ENCODE data around the gene CD59.
"Not testable (repeated sequence)": the region's sequence is repeated elsewhere in the genome, so short reads cannot be mapped to it uniquely, and the experiment has no call there.

The CD59 gene

DNA sequence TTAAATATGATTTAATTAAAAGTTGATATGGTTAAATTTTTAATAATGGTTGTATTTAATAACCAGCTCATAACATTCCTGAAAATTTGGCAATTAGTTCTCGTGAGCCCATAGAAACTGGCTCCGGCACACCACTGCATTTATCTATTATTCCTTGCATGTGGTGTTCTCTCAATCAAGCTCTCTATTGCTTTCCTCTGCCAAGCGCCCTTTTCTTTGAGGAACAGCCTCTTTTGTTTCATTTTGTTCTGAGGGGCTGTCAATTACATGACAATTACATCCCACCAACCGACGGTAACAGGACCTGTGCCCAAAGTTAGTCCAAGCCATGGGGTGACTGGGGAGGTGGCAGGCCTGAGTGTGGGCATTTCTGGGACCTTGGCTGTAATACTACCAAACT, 43.7 kb downstream of the CD59 start:
- FAIRE-seq = no peak

DNA sequence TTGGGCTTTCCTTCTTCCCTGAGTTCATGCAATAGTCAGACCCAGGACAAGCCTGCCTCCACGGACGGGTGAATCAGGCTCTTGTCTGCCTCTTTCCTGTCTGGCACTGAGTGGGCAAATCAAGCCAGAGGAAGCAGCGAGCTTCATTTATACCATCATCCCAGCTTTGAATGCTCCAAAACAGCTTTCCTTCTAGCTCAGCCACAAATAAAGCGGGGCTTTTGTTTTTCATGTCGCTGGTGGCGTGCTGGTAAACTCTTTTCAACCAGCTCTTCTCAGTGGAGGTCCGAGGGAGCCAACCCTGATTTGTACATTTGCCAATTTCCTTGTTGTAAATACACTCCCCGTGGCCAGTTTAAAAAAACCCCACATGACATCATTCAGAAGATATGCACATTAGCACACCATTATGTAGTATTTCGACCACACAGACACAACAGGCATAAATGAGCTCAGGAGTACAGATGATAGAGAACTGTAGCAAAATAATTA, 44.2 kb downstream of the CD59 start:
- peak; percentile 60 for FAIRE-seq

DNA sequence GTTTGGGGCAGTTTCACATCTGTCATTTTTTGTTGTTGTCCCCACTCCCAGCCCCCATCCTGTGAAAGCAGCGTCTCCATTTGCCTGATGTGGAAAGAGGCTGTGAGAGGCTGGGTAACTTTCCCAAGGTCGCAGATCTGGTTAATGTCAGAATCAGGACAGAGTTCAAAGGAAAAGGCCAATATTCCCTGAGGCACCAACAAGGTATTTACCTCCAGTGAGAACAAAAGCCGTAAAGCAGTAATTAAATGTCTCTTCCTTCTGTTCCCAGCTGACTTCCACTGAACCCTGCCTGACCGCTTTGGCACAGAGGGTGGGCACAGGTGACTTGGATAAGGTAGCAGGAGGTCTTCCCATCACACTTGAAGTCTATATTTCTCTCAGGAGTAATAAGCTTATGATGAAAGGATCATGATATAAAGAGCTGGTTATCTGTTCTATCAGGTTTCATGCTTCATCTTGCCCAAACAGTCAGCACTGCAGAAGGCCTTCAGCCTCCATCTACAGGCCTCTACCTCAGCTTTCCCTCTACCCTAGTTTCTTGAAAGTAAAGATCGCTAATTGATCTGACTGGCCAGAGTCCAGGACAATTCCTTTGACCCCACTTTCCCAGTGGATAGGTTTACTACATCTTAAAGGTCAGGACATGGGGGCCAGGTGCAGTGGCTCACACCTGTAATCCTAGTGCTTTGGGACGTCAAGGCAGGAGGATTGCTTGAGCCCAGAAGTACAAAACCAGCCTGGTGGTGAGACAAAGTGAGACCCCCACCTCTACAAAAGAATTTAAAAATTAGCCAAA, 45.0 kb downstream of the CD59 start:
- FAIRE-seq = no peak

DNA sequence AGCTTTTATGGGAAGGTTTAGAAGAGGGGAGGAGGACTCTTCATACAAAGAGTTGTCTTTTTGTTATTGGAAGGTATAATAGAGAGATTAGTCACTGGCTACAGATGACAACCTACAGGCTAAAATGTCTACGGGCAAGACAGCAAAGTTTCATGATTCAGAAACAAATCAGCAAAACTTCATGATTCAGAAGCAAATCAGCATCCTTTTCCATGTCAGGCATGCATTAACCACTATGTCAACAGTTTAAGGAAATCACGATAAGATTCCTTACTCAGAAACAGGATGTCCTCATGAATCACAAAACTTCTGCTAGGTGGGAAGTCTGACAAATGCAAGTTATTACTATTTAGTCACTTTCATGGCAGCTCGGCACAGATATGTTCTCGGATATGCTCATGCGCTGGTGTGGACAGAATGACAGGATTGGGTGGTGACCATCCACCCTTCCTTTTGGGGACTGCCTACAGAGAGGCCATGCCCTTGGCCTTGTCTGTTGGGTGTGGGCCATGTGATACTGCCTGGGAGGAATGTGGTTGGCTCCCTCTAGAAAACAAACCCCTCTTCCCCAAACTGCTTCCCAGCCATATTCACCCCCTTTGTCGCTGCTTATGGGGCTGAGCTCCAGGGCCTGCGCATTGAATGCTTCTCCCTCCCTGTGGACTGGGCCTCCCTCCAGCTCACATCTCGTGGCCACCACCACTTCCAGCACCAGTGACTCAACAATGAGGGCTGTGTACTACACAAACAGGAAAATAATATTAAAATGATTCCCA, 45.7 kb downstream of the CD59 start:
- FAIRE-seq = peak; percentile 77

DNA sequence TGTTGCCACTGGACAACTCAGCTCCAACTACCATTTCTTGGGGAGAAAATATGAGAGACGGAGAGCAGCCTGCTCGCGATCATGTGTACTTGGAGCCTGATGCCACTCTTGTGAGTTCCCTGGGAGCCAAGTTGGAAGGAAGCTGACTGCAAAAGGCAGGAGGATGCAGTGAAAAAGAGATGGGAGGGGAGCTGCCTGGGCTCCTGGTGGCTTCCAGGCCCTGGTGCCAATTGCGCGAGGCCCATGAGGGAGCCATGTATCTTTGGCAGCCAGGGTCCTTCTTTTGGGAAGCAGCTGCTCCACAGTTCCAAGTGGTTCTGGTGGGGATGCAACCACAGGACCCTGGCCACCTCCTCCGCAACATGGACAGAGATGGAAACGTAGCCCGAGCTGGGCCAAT, 46.7 kb downstream of the CD59 start:
- FAIRE-seq = no peak

DNA sequence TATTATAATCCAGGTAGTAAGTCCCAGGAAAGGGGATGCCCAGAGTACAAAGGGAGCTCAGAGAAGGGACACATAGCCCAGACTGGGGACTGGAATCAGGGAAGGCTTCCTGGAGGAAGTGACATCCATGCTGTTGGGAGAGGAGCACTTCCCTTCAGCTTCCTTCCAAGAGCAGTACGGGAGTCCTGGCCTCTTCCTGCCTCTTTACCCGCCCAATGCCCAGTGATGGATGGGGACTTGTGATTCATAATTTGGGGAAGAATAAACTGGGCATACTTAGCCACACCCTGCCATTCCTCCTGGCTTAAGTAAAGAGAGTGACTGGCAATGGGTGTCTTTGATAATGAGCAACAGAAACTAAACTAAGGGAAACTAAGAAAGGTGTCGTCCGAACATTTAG, 47.1 kb downstream of the CD59 start:
- FAIRE-seq = no peak

DNA sequence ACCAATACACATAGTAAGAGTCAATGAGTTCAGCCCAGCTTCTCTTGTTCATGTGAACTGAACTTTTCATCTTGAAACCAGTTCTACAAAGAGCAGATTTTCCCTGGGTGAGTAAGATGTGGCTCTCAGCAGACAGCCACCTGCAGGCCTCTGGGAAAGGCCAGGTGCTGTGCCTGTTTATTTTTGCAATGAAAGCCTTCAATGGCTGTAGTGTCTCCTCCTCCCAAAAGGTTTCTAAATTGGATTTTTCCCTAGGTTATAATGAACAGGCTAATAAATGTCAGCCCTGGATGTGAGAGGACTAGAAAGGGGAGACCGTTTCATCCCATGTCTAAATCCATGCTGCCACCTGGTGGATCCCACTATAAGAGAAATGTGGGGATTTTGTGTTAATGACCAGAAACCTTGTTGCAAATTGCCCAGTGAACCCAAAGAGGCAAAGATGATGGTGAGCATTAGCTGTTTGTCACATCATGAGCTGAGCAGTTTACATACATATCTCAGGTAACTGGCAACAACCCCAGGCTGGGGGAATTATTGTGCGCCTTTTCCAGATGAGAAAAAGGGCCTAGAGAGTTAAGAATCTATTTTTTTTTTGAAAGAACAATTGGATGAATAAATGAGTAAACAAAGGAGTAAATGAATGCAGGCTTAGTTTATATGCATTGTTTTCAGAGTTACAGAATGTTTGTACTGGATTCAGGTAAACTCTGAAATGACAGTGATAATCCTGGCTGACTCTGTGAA, 48.3 kb downstream of the CD59 start:
- no peak for FAIRE-seq

DNA sequence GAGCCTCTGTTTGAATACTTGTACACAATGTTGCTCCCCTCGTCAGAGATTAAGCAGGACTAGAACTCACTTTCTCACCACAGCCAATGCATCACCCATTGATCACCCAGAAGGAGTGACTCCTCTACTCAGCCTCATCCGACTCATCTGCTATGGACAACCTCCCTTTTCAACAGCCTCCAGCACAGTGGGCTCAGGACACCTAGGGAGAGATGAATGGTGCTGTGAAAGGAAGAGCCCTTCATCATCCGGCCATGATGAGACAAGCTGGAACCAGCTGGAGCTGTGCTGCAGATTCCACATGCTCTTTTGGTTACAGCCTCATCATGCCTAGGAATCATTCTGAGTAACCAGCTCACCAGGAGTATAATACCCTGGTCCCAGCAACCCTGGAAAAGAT, 51.1 kb downstream of the CD59 start:
- FAIRE-seq = no peak

DNA sequence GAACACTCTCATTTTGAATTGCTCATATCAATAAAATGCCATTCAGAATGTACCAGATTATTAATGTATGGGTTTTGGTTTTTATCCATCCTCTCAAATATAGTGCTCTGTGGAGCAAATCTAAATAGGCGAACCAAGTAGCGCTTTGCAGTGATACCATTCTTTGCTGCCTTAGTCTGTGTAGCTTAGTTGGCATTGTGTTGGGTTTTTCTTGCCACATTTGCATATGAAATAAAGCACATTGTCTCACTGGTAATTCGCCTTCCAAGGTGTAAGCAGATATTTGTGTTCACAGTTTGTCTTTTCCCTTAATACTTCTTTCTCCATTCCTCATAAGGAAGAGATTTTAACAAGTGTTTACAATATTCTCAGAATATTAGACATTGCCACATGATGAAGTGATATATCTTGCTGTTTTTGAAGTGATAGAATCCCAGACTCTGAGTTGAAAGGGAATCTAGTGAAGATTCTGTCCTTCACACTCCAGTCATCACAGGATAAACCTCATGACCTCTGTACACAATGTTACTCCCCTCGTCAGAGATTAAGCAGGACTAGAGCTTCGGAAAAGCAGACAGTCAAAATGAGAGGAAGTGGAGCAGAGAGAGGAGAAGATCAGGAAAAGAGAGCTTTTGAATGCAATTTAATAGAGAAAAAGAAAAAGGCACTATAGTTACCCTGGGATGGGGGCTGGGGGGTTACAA, 52.1 kb downstream of the CD59 start:
- FAIRE-seq = no peak

DNA sequence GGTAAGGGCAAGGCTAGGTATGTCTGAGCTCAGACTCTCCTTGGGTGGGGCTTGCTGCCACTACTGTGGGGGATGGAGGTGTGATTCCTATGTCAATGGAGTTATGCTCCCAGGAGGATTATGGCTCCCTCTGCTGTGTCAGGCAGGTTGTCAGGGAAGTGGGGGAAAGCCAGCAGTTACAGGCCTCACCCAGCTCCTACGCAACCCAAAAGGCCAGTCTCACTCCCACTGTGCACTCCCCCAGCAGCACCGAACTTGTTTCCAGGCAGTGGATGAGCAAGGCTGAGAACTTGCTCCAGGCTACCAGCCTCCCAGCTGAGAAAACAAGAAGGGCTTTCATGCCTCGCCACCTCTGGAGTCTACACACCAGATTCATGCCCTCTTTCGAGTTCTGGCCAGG, 53.8 kb downstream of the CD59 start:
- no peak for FAIRE-seq

DNA sequence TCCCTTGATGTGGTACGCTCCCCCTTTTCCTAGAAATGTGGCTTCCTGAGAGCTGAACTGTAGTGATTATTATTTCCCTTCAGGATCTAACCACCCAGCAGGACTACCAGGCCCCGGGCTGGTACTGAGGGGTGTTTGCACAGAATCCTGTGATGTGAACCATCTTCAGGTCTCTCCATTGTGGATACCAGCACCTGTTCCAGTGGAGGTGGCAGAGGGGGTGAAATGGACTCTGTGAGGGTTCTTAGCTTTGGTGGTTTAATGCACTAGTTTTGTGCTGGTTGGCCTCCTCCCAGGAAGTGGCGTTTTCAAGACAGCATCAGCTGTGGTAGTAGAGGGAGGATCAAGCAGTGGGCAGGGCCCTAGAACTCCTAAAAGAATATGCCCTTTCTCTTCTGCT, 54.2 kb downstream of the CD59 start:
- FAIRE-seq = no peak

DNA sequence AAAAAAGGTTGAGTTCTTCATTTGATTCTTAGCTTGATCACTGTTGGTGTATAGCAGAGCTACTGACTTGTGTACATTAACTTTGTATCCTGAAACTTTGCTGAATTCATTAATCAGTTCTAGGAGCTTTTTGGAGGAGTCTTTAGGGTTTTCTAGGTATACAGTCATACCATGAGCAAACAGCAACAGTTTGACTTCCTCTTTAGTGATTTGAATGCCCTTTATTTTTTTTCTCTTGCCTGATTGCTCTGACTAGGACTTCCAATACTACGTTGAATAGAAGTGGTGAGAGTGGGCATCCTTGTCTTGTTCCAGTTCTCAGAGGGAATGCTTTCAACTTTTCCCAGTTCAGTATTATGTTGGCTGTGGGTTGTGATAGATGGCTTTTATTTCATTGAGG, 57.6 kb downstream of the CD59 start:
- FAIRE-seq = not testable (repeated sequence)

DNA sequence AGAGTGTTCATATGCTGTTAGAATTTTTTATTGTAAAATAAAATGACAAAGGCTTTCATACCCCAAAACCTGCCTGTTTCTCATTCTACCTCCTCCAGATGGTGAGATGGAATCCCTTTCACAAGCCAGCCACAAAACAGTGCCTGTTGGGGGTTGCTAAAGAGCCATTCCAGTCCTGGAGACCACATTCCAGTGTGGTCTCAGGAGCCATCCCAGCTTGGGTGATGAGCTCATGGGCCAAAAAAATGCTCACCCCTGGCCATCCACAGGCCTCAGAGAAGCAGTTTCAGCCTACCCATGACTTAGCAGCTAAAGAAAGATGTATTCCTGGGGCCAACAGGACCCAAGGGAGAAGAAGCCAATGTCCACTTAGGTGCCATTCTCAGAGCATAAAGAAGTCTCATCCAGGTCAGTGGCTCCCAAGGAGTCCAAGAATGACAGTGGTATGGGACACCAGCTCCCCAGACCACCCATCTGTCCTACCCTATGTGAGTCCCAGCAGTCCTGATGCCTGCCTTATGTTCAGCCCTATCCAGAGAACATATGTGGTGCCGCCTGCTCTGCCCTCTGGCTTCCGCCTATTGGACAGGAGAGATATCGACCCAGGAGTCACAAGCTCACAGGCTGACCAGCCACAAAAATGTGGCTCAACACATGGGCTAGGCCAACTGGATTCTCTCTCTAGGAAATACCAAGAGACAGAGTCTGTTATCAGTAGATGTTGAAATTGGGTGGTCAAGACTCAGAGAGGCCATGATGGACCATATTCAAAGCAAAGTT, 62.0 kb downstream of the CD59 start:
- no peak for FAIRE-seq

DNA sequence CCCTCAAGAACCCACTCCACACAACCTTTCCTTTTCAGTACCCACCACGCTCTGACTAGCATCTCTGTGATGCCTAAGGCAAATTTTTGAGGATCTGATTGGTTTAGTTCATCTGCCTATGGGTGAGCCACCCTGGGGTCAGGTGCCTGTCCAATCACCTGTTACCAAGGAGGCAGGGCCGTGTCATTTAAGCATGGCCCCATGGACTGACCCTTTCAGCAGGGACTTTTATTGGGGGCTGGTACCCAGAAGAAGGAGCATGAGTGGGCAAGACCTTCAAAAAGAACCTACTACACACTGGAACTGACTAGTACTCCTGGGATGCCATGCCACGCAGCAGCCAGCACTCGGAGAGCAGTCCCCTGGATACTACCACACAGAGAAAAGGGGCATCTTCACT, 64.0 kb downstream of the CD59 start:
- FAIRE-seq = no peak

DNA sequence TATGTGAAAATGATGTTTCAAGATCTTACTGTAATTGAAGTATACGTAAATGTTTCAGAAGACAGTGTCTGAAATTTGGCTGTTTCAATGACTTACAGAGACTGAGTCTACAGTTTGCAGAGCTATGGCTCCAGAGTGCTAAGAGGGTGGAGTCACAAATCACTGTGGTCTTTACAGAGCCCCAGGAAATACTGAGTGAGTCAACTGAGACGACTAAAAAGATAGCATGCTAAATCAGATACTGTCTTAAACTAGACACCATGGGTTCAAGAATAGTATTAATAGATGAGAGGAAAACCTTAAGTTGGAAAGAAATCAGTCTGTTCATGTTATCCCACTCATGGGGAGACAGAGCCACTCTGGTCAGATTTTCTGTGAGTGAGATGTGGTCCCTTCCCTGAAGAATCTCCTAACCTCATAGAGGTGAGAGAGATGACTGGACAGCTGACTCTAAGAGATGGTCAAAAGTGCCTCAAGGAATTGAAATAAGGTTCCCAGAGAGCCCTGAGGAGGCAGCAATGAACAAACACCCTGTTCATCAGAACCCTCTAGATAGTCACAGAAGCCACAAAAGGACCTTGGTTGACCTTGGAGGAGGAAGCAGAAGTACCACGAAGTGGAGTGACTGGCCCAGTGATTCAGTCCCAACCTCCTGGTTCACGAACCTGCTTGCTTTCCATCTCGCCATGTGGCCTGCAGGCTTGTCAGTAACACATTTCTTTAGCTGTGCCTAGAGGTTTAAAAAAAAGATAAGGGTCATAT, 65.8 kb downstream of the CD59 start:
- no peak for FAIRE-seq

DNA sequence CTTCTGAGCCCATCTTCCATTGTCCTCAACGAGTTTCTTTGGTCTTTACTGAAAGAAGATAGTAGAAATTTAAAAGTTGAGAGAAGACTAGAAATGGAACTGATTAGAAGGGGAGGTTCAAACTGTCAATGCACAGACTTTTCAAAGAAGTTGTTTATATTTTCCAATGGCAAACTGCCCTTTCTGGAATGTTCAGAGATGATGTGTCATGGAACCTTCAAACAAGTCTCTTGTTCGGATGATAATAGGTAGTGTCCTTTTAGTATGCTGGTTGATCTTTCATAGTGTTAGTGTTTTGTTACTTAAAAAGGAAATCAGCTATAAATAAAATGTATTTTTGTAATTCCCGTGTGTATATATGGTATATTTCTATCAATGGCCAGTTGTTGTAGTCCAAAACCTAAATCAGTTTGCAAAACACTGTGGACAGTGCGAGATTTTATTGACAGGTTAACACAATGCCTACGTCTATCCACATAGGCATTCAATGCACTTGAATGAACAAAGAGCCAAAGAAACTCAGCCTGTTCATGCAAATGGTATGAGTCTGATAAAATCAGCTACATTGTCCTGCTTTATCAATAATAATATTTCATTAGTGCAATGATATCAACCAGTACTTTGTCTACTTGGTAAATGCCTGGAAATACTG, 66.5 kb downstream of the CD59 start:
- no peak for FAIRE-seq

DNA sequence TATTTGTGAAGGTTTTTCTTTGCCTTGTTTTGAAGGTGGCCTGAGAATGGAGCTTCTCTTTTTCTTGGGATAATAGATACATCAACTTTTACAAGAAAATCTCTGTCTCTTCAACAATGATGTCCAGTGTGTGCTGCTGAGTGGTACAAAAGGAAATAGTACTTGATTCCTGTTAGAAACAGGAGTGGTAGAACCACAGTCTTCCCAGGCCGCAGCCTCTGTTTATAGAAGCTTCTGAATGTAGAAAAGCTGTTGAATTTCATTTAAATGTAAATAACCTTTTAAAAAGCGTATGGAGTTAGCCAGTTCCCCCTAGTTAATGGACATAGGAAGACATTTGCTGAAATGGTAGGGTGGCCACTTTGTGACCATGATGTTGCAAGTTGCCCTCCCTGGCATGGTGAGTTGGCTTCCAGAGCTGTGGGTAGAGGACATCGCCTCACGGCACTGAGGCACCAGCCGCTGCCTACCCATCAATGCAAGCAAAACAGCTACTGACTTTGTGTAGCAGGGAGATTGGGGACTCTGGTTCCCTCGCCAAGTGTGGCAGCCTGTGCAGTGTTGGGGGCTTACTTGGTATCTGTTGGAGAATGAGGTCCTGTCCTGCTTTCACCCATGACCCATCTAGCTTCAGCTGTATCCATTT, 67.1 kb downstream of the CD59 start:
- FAIRE-seq = no peak

DNA sequence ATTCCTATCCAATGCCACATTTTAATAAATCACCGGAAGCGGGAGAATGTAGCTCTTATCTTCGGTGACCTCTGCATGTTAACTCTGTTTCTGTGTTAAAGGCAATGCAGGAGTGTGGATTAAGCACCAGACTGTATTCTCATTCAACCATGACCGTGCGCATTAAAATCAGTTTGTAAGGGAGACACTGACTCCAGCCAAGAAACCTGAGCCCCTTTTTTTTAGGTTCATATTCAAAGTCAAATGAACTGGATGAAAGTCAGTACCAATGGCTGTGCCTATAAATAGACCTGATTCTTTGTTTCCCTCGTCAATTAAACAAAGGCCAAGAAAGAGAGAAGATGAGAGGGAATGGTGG, 67.8 kb downstream of the CD59 start:
- no peak for FAIRE-seq

DNA sequence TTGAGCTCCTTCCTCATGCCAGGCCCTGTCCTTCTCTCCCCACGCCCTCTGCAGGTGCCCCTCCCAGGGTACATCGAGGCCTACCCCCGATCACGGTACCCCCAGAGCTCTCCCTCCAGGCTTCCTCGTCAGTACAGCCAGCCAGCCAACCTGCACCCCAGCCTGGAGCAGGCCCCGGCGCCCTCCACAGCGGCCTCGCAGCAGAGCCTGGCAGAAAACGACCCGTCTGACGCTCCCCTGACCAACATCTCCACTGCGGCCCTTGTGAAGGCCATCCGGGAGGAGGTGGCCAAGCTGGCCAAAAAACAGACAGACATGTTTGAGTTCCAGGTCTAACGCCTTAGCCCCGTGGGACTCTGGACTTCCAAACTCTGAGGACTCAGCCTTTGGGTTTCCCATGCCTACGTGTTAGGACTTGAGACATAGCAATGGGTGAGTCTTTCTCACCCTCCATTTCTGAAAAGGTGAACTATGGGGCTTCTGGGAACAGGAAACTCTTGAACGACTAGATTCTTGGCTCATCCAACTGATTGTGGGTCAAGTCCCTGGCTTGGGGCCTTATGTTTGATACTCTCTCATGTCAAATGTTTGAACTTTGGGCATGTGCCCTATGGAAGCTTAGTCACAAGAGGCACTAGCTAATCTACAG, 68.3 kb downstream of the CD59 start:
- FAIRE-seq = no peak

Data from islet of Langerhans (tissue), 1 donor.